Panc1 (cell line): ENCODE data around the gene SWAP70. TPM values are rescaled to one million over a fixed set of nuclear protein-coding genes. Genes with fewer than 3 reads are reported as not detected.

Experiments used
- ATAC-seq: fragments of 200-7000 bp; cut with Tn5 transposase; 2 replicates; pipeline ENCODE4 v1.9.1; 2020; ENCODE audit warnings: mild to moderate bottlenecking, moderate library complexity
- BruUV-seq: library from RNA; stranded (reverse); fragments of 400-500 nt; replicated peaks from 2 replicates; lab custom pipeline; 2021; lab: Mats Ljungman, UMichigan
- CTCF ChIA-PET: fragments of 300-600 bp; sonication (Branson Sonifier 250); formaldehyde crosslinking; loops from one replicate; lab custom pipeline; 2022; ENCODE audit warnings: antibody characterized with exemption; lab: Charles Lee
- POLR2A ChIA-PET: fragments of 300-600 bp; sonication (Branson Sonifier 250); formaldehyde crosslinking; loops from one replicate; lab custom pipeline; 2022; ENCODE audit warnings: antibody characterized with exemption; lab: Charles Lee
- DNase-seq: peaks from one replicate; pipeline ENCODE4 v3.0.0-alpha.2; 2010; ENCODE audit warnings: low read depth, low spot score
- H3K27ac ChIP-seq: 2 replicates; pipeline ENCODE4 v1.5.1; 2011; ENCODE audit warnings: mild to moderate bottlenecking, low read length, inconsistent platforms
- H3K27me3 ChIP-seq: fragments of 200-500 bp; sonication (Bioruptor generic); 2 replicates; pipeline ENCODE4 v1.6.0; 2014; ENCODE audit warnings: low read length, inconsistent platforms; ENCODE audit not compliant: control insufficient read depth, insufficient read depth
- H3K36me3 ChIP-seq: fragments of 200-500 bp; sonication (Bioruptor generic); 2 replicates; pipeline ENCODE4 v1.5.1; 2014; ENCODE audit warnings: inconsistent platforms, mild to moderate bottlenecking, low read length, moderate library complexity; ENCODE audit not compliant: control insufficient read depth, insufficient read depth
- H3K4me1 ChIP-seq: 2 replicates; pipeline ENCODE4 v1.5.1; 2011; ENCODE audit warnings: inconsistent platforms, mild to moderate bottlenecking, low read length, moderate library complexity; ENCODE audit not compliant: control insufficient read depth, insufficient read depth
- H3K4me3 ChIP-seq, 2 experiments: 2 replicates each; pipeline ENCODE4 v1.5.1; 2011 to 2012; ENCODE audit warnings: low read depth in 2 of 2, low read length in 2 of 2, mild to moderate bottlenecking in 2 of 2, inconsistent platforms in 1 of 2, moderate library complexity in 1 of 2
- H3K9me3 ChIP-seq: fragments of 200-500 bp; sonication (Bioruptor generic); 2 replicates; pipeline ENCODE4 v1.5.1; 2014; ENCODE audit warnings: low read depth, mild to moderate bottlenecking, inconsistent platforms, low read length, moderate library complexity; ENCODE audit not compliant: control insufficient read depth, insufficient read depth
- POLR2AphosphoS5 ChIP-seq: IDR thresholded peaks from 2 replicates; pipeline ENCODE4 v1.6.1; 2012; ENCODE audit warnings: mild to moderate bottlenecking, low read depth, low read length, moderate library complexity
- SIN3A ChIP-seq: IDR thresholded peaks from 2 replicates; pipeline ENCODE4 v1.6.1; 2012; ENCODE audit warnings: low read depth, mild to moderate bottlenecking, low read length, moderate library complexity, borderline replicate concordance; ENCODE audit not compliant: insufficient read depth
- TCF7L2 ChIP-seq: IDR thresholded peaks from 2 replicates; pipeline ENCODE4 v1.6.1; 2011; ENCODE audit warnings: mild to moderate bottlenecking, low read depth, low read length, inconsistent platforms
- in situ Hi-C: cut with HindIII; loops from 2 replicates; pipeline ENCODE4 v1.10.0; 2016; ENCODE audit warnings: low sequenced_read_pairs, low pct_unique_long_range_greater_than_20kb
- intact Hi-C: fragments of 100-400 bp; cut with micrococcal nuclease; formaldehyde crosslinking; loops from one replicate; pipeline ENCODE4 v1.10.0; 2022; ENCODE audit not compliant: unreplicated experiment
- total RNA-seq: library from RNA; stranded (reverse); gene quantifications from one replicate; pipeline ENCODE4 v1.2.1, GENCODE V29; 2021; ENCODE audit not compliant: unreplicated experiment

The SWAP70 gene
- total RNA-seq, 1 experiment from 2014 or later, result 96.0 TPM

DNA sequence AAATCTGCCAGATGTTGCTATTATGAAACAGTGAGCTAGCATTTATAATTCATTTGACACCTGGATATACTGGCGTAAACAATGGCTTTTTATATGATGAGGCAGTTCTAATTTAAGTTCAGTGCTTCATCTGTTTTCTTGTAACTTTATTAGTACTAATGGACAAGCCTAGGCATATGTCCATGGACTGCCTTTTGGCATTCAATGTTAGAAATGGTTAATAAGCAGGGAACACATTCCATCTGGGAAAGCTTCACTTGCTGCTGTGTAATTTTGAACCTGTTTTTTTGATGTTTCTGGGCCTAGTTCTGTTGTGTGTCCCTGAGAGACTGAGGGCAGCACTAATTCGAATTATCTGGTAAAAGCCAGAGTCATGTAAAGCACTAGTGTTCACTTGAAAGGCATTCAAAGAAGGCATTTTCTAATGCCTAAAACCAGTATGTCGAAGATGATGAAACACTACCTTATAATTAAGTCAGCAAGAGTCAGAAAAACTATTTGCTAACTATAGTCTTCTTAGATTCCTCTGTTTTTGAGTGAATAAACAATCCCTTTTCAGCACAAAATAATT lies 138.5 kb downstream of the SWAP70 start:
- Histone ChIP-seq H3K27ac (peak overlapping the region; percentile 89), H3K4me1 (peaks cover 37% of the 10 kb centered on the region), H3K36me3 (no peaks in the 10 kb centered on the region), H3K9me3 (no peaks in the 10 kb centered on the region), H3K27me3 (no peaks in the 10 kb centered on the region), H3K4me3 (no peak overlapping the region)
- intact Hi-C loops (no loop called here), in situ Hi-C loops (no loop called here)
- TF ChIP-seq TCF7L2 (peak; percentile 56; the same call in 1 of the 2 replicates), POLR2AphosphoS5 (no peak), SIN3A (no peak)
- ChIA-PET CTCF (no interaction called here), POLR2A (interaction anchor here (0.6 kb wide), 1 partner anchor 20 kb away, joined by 5 read pairs; no protein-coding TSS in a partner anchor)
- no peak for ATAC-seq
- no peak for DNase-seq
- BruUV-seq, result no TSS peak

Other genes with a start within 250 kb of the SWAP70 start
- 30.2 TPM for gene ZNF143, start 203.1 kb upstream of the SWAP70 start, total RNA-seq
- 67.9 TPM for gene WEE1, start 90.4 kb upstream of the SWAP70 start, total RNA-seq